ENCODE results near the gene DNAL4. TPM values are rescaled to one million over a fixed set of nuclear protein-coding genes. Genes with fewer than 3 reads are reported as not detected.

The DNAL4 gene
- total RNA-seq, 6 experiments from 2014 or later, result 8.6 to 11.5 (median 9.8) TPM

GRCh38 chr22:38792833-38793232 is 1.1 kb downstream of the DNAL4 start:
- no peaks in the 10 kb centered on the region for H3K9me3 Mint-ChIP-seq
- H3K4me1 Mint-ChIP-seq (ENCODE audit: low read depth), result peaks cover 32% of the 10 kb centered on the region
- peak; percentile 40 for DNase-seq
- H3K27ac Mint-ChIP-seq, result peak overlapping the region; percentile 89
- no peaks in the 10 kb centered on the region; the same call in 1 of the 2 replicates for H3K27me3 Mint-ChIP-seq (ENCODE audit: insufficient read depth)
- peak overlapping the region; percentile 95 for H3K4me3 Mint-ChIP-seq
- H3K36me3 Mint-ChIP-seq (ENCODE audit: low read depth), result peaks cover 9% of the 10 kb centered on the region; the same call in 1 of the 2 replicates
- TF ChIP-seq CTCF (IDR thresholded peaks at IDR 0.05), result no peak

- H3K4me3 Mint-ChIP-seq, result no peak overlapping the region
- H3K27ac Mint-ChIP-seq, result no peak overlapping the region
- DNase-seq, result no peak
- H3K36me3 Mint-ChIP-seq (ENCODE audit: low read depth), result peaks cover 9% of the 10 kb centered on the region; the same call in 1 of the 2 replicates
- H3K27me3 Mint-ChIP-seq (ENCODE audit: insufficient read depth), result no peaks in the 10 kb centered on the region
- TF ChIP-seq CTCF (IDR thresholded peaks at IDR 0.05), result no peak
- H3K4me1 Mint-ChIP-seq (ENCODE audit: low read depth), result peaks cover 34% of the 10 kb centered on the region
- no peaks in the 10 kb centered on the region for H3K9me3 Mint-ChIP-seq
Measured at GRCh38 chr22:38789606-38790005, 4.3 kb downstream of the DNAL4 start.

GRCh38 chr22:38788846-38789245 is 5.1 kb downstream of the DNAL4 start:
- no peak for TF ChIP-seq CTCF (IDR thresholded peaks at IDR 0.05)
- Mint-ChIP-seq H3K36me3 (ENCODE audit: low read depth) (peaks cover 9% of the 10 kb centered on the region; the same call in 1 of the 2 replicates), H3K27ac (peak overlapping the region; percentile 84), H3K27me3 (ENCODE audit: insufficient read depth) (no peaks in the 10 kb centered on the region), H3K9me3 (no peaks in the 10 kb centered on the region), H3K4me3 (peak overlapping the region; percentile 42), H3K4me1 (ENCODE audit: low read depth) (peaks cover 29% of the 10 kb centered on the region)
- no peak for DNase-seq

- no peaks in the 10 kb centered on the region for H3K9me3 Mint-ChIP-seq
- peaks cover 7% of the 10 kb centered on the region; the same call in 1 of the 2 replicates for H3K36me3 Mint-ChIP-seq (ENCODE audit: low read depth)
- peak overlapping the region; percentile 42 for H3K4me3 Mint-ChIP-seq
- H3K27ac Mint-ChIP-seq, result peak overlapping the region; percentile 84
- TF ChIP-seq CTCF (IDR thresholded peaks at IDR 0.05), result no peak
- H3K27me3 Mint-ChIP-seq (ENCODE audit: insufficient read depth), result no peaks in the 10 kb centered on the region
- peaks cover 27% of the 10 kb centered on the region for H3K4me1 Mint-ChIP-seq (ENCODE audit: low read depth)
- peak; percentile 92 for DNase-seq
Measured at GRCh38 chr22:38788021-38788816, 5.7 kb downstream of the DNAL4 start.

GRCh38 chr22:38786631-38787030 is 7.3 kb downstream of the DNAL4 start:
- Mint-ChIP-seq H3K36me3 (ENCODE audit: low read depth) (peaks cover 11% of the 10 kb centered on the region), H3K4me3 (no peak overlapping the region), H3K9me3 (no peaks in the 10 kb centered on the region), H3K4me1 (ENCODE audit: low read depth) (peaks cover 28% of the 10 kb centered on the region), H3K27me3 (ENCODE audit: insufficient read depth) (no peaks in the 10 kb centered on the region), H3K27ac (peak overlapping the region; percentile 64; the same call in 1 of the 2 replicates)
- no peak for TF ChIP-seq CTCF (IDR thresholded peaks at IDR 0.05)
- no peak for DNase-seq

All from HFFc6 (cell line).